Activated CD8-positive, alpha-beta memory T cell treated with anti-CD3 and anti-CD28 coated beads, Interleukin-2, amount 50 U/mL, for 4 hours (primary cell): ENCODE results near the gene CEP131.

ENCODE experiments used
- DNase-seq: peaks from one replicate; pipeline ENCODE4 v3.0.0-alpha.2; 2020

Gene CEP131

GRCh38 chr17:81197409-81197795 lies 25.4 kb downstream of the CEP131 start:
- DNase-seq, result no peak

DNA sequence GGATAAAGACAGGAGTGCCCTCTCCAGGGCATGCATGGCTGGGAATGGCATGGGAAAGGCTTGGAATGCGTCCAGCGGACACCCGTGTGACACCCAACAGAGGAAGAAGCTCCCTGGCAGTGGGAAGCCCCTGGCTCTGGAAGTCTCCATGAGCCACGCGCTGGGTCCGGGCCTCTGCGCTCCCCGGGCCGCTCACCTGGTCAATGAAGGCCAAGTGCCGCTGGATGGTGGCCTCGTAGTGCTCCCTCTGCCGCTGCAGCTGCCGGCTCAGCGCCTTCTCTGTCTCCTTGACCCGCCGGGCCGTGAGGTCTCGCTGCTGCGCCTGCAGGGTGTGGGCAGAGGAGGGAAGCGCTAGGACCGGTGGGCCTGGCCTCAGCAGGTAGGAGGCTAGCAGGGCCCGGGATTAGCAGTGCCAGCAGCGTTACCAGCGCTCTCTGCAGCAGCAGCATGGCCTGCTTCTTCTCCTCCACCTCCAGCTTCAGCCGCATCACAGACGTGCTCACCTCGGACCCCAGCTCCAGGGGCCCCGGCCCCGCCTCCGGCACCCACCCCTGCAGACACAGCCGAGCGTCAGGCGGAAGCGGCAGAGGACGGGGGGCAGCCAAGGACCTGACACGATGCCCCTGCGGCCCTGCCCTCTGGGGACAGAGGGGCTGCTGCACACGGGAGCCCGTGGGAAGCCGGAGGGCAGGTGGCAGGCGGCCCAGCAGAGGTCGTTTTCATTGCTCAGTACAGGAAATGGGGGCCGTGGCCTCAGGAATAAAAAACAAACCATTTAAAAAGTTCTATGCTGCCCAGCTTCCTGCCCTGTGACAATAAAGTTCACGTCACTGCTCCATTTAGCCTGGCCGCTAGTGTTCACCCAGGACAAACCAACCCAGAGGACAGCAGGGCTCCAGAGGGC lies 26.0 kb downstream of the CEP131 start:
- DNase-seq, result no peak

DNA sequence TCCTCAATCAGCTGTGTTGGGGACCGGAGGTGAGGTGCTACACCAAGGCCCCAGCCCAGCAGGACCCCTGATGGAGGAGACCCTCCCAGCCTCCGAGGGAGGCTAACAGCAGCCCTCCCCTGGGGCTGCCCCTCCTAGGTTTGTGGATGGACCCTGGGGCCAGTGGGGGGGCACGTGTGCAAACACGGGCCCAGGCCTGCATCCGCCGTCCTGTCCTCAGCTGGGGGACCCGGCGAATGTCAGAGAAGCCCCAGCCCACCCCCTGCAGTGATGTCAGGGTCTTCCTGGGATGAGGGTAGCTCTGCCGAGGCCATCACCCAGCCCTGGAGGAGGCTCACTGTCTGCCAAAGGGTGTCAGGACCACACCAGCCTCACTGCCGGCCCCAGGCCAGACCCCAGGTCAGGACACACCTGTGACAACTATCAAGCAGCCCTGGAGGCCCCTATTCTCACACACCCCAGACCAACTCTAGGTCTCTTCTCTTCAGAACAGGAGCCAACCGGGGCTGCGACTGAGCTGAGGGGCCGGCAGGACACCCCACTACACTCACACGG lies 26.7 kb downstream of the CEP131 start:
- DNase-seq, result no peak

DNA sequence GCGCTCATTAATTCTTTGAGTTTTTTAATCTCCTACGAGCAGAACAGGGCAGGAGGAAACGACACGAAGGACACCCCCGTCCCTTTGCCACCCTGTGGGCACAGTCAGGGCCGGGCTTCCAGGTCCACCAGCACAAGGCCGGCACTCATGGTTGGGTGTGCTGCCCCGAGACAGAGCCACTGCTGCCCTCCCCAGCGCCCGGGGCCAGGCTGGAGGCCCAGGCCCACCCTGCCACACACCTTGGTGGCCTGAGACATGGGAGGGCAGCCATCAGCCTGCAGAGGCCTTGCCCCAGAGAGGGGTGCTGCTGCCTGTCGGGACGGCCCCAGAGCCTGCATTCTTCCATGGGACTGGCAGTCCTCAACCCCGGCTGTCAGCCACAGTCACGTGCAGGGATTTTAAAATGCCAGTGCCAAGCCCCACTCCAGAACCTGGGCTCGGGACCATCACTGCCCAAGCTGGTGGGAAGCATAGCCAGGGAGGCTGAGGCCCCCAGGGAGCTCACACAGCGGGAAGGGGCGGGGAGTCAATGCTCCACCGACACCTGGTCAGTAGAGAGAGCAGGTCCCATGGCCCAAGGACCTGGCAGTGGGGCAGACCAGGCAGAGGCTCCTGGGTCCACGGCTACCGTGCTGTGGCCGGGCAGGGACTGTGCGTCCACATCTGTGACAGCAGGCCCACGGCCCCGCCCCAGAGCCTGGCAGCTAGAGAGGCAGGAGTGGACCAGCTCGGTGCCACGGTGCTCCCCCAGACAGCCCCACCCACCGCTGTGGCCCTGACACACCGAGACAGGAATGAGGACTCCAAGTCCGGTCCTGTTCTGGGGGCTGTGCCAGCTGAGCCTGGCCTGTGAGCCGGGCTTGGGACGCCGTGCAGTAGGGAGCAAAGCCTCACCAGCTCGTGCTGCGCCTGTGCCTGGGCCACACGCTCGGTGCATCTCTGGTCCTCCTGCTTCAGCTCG lies 27.5 kb downstream of the CEP131 start:
- DNase-seq, result no peak

DNA sequence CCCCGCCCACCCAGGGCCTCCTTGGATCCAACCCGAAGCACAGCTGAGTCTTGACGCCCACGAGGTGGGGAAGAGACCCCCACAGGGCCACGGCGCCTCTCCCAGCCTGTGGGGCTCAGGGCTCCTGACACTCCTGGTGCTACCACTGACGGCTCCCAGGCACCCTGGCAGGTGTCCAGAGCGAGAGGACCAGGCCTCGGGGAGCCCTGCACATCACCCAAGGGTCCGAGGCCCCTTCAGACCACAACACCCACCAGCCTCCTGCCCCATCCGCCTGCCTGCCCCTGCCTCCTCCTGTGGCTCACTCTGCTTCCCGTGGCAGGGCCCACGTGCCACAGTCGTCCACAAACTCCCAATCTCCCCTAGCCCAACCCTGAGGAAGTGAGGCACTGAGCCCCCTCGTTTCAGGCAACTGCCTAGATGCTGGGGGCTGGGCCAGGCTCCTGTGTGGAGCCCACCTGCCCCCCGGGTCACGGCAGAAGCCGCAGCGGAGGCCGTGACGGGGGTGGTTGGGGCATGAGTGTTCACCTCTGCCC lies 28.5 kb downstream of the CEP131 start:
- no peak for DNase-seq

GRCh38 chr17:81193470-81194224 lies 29.1 kb downstream of the CEP131 start:
- no peak for DNase-seq

GRCh38 chr17:81193051-81193410 lies 29.7 kb downstream of the CEP131 start:
- no peak for DNase-seq

GRCh38 chr17:81192386-81193050 lies 30.2 kb downstream of the CEP131 start:
- DNase-seq, result no peak

GRCh38 chr17:81191646-81192045 lies 31.1 kb downstream of the CEP131 start:
- DNase-seq, result no peak

- DNase-seq, result no peak
These were observed 31.6 kb downstream of the CEP131 start for GRCh38 chr17:81191116-81191515.

- no peak for DNase-seq
These were observed 32.2 kb downstream of the CEP131 start for GRCh38 chr17:81190591-81190990.

DNA sequence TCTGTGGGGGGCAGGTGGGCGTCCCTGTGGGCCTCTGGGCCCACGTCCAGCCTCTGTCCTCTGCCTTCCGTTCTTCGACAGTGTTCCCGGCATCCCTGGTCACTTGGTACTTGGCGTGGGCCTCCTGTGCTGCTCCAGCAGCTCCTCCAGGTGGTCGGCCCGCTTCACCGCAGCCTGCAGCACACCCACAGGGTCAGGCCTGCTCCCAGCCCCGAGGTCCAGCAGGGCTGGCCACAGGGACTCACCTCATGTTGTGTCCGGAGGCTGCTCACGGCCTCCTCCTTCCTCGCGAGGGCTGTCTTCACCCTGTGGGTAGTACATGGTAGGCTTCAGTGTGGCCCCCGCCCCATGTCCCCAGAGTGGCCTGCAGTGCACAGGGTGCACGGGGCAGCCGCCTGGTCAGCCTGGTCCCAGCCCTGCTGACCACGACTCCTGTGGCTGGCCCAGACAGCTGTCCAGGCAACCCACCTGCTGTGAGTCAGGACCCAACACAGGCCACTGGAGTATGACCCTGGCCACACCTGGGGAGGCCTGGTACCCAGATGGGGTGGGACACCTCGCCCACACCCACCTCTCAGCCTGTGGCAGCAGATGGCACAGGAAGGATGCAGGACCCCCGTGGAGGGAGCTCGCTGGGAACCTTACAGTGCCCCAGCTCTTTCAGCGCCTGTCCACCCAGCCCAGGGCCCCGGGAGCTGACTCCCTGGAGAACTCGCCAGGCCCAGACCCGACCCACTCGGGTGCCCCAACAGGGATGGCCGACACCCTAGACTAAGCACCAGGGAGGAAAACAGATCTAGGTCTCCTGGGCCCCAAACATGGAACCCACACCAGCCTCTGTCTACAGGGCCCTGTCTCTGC lies 32.9 kb downstream of the CEP131 start:
- no peak for DNase-seq

GRCh38 chr17:81189016-81189415 lies 33.7 kb downstream of the CEP131 start:
- no peak for DNase-seq

- no peak for DNase-seq
These were observed 34.3 kb downstream of the CEP131 start for GRCh38 chr17:81188491-81188840.

DNA sequence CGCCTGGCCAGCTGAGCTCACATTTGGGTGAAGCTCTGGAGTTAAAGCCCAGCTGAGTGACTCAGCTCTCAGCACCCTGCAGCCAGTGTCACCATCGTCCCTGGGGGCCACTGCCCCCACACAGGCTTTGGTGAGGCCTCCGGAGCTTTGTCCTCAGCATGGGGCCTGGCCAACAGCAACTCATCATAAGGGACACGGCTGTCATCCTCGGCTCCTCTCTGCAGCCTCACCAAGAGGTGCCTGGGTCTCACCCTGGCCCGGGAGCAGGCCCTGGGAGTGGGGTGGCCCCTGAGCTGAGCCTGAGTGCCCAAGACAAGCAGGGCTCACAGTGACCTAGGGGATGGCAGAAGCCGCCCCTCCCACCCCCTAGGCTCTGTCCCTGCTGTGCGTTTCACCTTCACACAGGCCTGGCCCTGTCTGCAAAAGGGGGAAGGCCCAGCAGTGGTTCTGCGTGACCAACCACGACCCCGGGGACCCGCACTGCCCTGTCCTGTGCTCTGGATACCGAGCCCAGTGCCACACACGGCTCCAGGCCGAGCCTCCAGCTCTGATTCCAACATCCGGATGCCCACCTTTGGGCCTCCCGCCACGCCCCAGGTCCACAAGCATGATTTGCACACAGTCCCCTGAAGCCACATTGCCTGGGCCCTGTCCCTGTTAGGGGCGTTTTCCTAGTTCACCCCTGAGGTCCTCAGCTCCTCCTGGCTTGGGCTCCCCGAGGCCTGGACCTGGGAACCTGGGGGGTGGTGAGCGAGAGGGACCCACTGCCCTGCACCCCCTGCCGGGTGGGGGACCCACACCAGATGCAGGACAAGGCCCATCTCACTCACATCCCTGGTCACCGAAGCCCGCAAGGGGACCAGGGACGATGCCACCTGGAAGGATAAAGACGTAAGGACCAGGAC lies 34.9 kb downstream of the CEP131 start:
- DNase-seq, result no peak

DNA sequence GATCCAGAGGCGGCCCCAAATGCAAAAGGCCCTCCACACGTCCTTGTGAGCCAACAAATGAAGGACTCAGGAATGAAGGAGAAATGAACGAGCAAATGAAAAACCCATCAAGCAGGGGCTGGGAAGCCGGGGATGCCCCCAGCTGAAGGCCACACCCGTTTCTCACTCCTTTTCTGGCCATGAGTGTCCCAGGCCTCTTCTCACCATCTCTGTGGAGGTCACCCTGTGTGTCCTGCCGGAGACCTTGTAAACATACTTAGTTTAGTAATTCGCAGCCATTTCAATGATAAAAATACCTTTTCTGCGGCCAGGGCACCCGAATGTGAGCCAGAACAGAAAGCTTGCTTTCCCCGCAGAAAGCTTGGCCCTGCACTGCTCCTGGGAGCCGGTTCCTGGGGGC lies 35.6 kb downstream of the CEP131 start:
- DNase-seq, result no peak

DNA sequence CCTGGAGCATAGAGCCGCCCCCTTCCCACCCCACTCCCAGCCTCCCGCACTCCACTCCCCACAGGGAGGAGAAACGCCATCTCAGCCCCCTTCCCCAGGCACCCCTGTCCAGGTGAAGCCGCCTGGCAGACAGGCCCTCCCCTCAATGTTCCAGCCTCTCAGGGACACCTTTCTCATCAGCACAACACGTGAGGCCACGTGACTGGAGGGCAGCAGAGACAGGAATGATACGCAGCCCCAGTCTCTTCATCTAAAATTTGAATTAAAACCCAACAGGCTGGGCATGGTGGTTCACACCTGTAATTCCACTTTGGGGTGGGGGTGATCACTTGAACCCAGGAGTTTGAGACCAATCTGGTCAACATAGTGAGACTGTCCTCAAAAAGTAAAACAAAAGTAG lies 36.6 kb downstream of the CEP131 start:
- no peak for DNase-seq

DNA sequence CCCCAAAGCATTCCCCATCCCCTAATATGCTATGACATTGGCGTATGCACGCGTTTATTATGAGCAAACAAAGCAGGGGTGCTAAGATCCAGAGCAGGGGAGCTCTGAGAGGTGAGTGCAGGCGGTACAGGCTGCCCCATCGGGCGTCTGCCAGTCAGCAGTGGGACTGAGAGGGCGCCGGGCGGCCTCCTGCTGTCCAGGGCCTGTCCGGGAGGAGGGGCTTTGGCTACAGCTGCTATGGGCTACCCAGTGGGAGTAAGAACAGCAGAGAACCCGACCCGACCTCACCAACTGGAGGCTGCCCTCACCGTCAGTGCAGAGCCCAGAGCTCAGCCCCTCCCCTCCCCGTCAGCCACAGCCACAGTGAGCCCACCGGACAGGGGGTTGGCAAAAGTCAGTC lies 38.2 kb downstream of the CEP131 start:
- no peak for DNase-seq

- DNase-seq, result no peak
These were observed 39.0 kb downstream of the CEP131 start for GRCh38 chr17:81183807-81184206.

DNA sequence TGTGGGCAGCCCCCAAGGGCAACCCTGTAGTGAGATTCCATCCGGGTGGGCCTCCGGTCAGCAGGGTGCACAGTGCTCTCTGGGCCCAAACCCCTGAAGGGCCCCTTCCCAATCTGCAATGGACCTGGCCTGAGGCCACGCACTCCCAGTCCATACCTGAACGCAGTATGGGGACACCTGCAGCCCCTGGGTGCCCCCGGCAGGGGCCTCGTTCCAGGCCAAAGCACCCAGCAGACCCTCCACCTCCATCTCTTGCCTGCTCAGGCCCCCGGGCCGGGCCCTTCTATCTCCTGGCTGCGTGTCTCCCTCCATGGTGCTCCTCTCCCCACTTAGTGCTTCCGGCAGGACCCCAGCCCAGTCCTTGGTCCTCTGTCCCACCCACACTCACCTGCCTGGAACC lies 39.4 kb downstream of the CEP131 start:
- DNase-seq, result no peak
